Head of caudate nucleus (tissue), 42 donors: Measurements from ENCODE around the gene CCDC14.

Source experiments
- DNase-seq, 42 donors: peaks; one replicate each; pipeline versions ENCODE4 v3.0.0 to v3.0.0-alpha.2; 2020 to 2021; ENCODE audit warnings: mixed read lengths in 7 of 42
- intact Hi-C: fragments of 100-400 bp; cut with DNase I; formaldehyde crosslinking; loops from one replicate; pipeline ENCODE4 v1.15.0; 2022

The CCDC14 gene

DNA sequence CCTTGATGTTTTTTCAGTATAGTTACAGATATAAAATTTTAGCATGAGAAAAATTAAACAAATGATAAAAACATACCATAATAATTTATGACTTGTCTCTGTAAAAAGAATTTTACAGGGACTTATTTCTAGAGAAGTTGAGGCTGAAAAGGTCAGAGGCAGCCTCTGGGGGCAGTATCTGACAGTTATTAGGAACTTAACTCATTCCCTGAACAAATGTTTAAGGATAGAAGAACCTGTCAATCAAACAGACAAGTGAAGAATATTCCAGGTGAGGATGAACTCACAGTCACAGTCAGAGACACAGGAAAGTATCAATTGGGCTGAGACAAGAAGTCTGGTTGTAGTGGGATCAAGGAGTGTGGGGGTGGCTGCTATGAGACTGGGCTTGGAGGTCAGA is 84.2 kb downstream of the CCDC14 start:
- no peak for DNase-seq
- intact Hi-C loops: no loop called here

DNA sequence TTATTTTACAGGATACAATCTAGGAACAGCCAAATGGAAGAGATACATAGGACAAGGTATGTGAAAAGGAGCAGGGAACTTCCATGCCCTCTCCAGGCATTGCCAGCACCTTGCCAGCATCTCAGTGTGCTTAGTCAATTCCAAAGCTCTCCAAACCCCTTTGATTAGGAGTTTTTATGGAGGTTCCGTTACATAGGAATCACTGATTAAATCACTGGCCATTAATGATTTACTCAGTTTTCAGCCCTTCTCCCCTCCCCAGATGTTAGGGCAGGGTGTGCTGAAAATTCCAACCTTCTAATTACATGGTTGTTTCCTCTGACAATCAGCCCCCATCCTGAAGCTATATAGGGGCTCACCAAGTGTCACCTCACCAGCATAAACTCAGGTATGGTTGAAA is 88.4 kb downstream of the CCDC14 start:
- intact Hi-C loops: no loop called here
- no peak for DNase-seq

DNA sequence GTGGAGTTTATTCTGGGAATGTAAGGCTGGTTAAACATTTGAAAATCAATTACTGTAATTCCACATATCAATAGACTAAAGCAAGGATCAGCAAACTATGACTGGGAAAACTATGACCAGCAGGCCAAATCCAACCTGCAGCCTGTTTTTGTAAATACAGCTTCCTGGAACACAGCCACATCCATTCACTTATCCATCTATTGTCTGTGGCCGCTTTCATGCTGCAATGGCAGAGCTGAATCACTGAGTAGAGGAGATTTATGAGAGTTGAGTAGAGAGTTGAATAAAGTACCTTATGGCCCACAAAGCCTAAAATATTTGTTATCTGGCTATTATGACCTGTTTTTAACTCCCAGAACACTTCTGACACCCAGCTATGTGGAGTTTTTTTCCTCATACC is 89.1 kb downstream of the CCDC14 start:
- intact Hi-C loops: no loop called here
- DNase-seq: no peak

DNA sequence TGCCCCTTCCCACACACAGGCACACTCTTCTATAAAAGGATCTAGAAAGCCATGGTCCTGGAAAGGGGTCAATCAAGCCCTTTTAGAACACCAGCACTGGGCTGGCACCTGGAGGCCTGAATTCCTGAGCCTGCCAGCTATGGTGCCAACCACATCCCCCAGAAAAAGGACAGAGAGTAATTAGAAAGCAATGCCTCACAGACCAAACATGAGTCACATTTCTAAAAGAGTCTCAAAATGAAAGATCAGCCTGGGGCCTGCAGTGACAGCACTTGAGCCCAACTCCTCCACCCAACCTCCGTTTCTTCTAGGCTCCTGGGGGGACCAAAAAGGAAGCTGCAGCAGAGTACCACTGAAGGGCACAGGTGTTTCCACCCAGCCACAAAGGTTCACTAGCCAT is 91.0 kb downstream of the CCDC14 start:
- intact Hi-C loops: no loop called here
- DNase-seq: no peak

DNA sequence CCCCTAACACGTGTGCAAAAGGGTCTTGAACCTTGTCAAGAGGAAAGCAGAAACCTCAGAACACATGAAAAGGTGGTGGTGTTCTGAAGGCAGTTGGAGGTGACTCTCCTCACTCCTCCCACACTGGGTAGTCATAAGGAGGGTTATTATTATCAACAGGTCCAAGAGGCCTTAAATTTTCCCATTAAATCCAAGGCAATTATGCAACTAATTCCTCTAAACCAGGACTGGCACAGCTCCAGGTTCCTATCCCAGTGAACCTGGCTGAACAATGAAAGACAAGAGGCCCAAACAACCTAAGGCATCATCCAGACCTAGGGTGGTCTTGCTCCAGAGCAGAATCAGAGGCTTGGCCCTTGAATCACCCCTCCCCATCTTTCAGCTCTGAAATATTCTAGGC is 91.9 kb downstream of the CCDC14 start:
- intact Hi-C loops: no loop called here

DNA sequence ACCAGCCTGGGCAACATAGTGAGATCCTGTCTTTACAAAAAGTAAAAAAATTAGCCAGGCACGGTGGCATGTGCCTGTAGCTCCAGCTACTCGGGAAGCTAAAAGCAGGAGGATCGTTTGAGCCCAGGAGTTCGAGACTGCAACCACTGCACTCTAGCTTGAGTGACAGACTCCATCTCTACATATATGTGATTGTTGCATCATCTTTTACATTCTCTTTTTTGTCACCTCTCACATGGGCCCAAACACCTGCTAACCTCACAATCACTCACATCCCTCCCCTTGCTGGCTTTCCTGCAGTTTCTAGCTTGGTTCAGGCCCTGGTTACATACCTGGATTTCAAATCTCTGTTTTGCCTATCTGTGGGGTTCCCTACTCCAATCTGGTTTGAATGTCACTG is 96.3 kb downstream of the CCDC14 start:
- intact Hi-C loops: no loop called here
- DNase-seq: no peak

More for the DNA sequence above, 91.9 kb downstream of the CCDC14 start:
- no peak for DNase-seq
